GM23338 (cell line): ENCODE data around the gene LCN10. TPM values are rescaled to one million over a fixed set of nuclear protein-coding genes. Genes with fewer than 3 reads are reported as not detected.

Source experiments
- EZH2phosphoT487 ChIP-seq: fragments of 200-600 bp; sonication (generic); IDR thresholded peaks from one replicate; pipeline ENCODE4 v1.8.1; 2018; ENCODE audit warnings: antibody characterized with exemption; ENCODE audit not compliant: unreplicated experiment
- POLR2AphosphoS5 ChIP-seq: IDR thresholded peaks from 2 replicates; pipeline ENCODE4 v1.6.1; 2016; ENCODE audit warnings: antibody characterized with exemption, low read depth
- polyA plus RNA-seq: library from polyadenylated mRNA; unstranded; fragments of >200 nt; fragmentation: Nextera tagmentation; extraction: Ambion mirVana; gene quantifications from 2 replicates; pipeline ENCODE4 v1.2.1, GENCODE V29; 2016
- total RNA-seq: library from RNA; depleted of rRNA; stranded (reverse); fragments of >200 nt; shearing (Covaris generic); gene quantifications from 2 replicates; pipeline ENCODE4 v1.2.3, GENCODE V29; 2014
- TF ChIP-seq, protein P1 (sequence below): fragments of 250-450 bp; sonication (Bioruptor Pico); IDR thresholded peaks from 2 replicates; pipeline ENCODE4 v1.5.0; 2020; ENCODE audit warnings: mild to moderate bottlenecking, moderate library complexity
- TF ChIP-seq, protein P2 (sequence below): IDR thresholded peaks from 2 replicates; pipeline ENCODE4 v1.6.1; 2016; ENCODE audit warnings: antibody characterized with exemption
- TF ChIP-seq, protein P3 (sequence below): IDR thresholded peaks from one replicate; pipeline ENCODE4 v1.6.1; 2018; ENCODE audit warnings: antibody characterized with exemption; ENCODE audit not compliant: unreplicated experiment

Gene LCN10
- total and polyA plus RNA-seq, 2 experiments from 2014 or later, result 0.45 to 0.74 TPM

DNA sequence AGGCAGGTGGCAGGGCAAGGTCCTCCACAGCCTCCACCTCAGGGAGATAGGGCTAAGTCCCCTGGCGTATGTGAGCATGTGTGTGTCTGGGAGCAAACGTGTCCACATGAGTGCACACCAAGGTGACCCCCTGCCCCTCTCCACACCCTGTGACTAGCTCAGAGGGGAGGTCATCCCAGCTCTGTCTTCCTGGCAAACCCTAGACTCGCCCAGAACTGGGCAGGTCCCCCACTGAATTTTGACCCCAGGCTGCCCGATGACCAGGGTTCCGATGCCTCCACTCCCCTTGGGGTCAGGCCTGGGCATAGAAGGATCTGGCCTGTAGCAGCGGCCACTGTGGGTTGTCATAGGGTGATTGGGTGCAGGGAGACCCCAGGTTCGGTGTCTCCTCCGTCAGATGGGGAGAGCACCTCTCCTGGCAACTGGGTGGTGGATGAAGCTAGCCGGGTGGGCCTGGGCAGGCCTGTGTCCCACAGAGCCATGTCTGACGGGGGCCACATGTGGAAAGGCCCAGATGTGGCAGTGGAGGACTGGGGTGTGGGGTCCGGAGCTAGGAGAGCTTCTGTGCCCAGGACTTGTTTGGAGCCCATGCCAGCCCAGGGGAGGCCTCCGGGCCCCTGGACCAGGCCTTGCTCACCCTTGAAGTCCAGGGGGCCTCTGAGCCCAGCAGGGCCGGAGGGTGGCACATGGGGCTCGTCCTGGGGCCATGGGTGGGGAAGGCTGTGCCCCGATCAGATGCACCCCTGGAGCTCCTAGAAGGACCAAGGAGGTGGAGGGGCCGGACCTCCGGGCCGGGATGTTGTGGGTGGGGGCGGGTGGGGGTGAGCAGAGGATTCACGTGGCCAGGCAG, 24.2 kb downstream of the LCN10 start (continued):
- TF ChIP-seq, protein P1, sequence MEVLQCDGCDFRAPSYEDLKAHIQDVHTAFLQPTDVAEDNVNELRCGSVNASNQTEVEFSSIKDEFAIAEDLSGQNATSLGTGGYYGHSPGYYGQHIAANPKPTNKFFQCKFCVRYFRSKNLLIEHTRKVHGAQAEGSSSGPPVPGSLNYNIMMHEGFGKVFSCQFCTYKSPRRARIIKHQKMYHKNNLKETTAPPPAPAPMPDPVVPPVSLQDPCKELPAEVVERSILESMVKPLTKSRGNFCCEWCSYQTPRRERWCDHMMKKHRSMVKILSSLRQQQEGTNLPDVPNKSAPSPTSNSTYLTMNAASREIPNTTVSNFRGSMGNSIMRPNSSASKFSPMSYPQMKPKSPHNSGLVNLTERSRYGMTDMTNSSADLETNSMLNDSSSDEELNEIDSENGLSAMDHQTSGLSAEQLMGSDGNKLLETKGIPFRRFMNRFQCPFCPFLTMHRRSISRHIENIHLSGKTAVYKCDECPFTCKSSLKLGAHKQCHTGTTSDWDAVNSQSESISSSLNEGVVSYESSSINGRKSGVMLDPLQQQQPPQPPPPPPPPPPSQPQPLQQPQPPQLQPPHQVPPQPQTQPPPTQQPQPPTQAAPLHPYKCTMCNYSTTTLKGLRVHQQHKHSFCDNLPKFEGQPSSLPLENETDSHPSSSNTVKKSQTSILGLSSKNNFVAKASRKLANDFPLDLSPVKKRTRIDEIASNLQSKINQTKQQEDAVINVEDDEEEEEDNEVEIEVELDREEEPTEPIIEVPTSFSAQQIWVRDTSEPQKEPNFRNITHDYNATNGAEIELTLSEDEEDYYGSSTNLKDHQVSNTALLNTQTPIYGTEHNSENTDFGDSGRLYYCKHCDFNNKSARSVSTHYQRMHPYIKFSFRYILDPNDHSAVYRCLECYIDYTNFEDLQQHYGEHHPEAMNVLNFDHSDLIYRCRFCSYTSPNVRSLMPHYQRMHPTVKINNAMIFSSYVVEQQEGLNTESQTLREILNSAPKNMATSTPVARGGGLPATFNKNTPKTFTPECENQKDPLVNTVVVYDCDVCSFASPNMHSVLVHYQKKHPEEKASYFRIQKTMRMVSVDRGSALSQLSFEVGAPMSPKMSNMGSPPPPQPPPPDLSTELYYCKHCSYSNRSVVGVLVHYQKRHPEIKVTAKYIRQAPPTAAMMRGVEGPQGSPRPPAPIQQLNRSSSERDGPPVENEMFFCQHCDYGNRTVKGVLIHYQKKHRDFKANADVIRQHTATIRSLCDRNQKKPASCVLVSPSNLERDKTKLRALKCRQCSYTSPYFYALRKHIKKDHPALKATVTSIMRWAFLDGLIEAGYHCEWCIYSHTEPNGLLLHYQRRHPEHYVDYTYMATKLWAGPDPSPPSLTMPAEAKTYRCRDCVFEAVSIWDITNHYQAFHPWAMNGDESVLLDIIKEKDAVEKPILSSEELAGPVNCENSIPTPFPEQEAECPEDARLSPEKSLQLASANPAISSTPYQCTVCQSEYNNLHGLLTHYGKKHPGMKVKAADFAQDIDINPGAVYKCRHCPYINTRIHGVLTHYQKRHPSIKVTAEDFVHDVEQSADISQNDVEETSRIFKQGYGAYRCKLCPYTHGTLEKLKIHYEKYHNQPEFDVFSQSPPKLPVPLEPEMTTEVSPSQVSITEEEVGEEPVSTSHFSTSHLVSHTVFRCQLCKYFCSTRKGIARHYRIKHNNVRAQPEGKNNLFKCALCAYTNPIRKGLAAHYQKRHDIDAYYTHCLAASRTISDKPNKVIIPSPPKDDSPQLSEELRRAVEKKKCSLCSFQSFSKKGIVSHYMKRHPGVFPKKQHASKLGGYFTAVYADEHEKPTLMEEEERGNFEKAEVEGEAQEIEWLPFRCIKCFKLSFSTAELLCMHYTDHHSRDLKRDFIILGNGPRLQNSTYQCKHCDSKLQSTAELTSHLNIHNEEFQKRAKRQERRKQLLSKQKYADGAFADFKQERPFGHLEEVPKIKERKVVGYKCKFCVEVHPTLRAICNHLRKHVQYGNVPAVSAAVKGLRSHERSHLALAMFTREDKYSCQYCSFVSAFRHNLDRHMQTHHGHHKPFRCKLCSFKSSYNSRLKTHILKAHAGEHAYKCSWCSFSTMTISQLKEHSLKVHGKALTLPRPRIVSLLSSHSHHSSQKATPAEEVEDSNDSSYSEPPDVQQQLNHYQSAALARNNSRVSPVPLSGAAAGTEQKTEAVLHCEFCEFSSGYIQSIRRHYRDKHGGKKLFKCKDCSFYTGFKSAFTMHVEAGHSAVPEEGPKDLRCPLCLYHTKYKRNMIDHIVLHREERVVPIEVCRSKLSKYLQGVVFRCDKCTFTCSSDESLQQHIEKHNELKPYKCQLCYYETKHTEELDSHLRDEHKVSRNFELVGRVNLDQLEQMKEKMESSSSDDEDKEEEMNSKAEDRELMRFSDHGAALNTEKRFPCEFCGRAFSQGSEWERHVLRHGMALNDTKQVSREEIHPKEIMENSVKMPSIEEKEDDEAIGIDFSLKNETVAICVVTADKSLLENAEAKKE (CRISPR knock-in tag), result no peak
- TF ChIP-seq, protein P2, sequence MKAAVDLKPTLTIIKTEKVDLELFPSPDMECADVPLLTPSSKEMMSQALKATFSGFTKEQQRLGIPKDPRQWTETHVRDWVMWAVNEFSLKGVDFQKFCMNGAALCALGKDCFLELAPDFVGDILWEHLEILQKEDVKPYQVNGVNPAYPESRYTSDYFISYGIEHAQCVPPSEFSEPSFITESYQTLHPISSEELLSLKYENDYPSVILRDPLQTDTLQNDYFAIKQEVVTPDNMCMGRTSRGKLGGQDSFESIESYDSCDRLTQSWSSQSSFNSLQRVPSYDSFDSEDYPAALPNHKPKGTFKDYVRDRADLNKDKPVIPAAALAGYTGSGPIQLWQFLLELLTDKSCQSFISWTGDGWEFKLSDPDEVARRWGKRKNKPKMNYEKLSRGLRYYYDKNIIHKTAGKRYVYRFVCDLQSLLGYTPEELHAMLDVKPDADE, result no peak
- TF ChIP-seq EZH2phosphoT487 (no peak), POLR2AphosphoS5 (no peak)
- TF ChIP-seq, protein P3, sequence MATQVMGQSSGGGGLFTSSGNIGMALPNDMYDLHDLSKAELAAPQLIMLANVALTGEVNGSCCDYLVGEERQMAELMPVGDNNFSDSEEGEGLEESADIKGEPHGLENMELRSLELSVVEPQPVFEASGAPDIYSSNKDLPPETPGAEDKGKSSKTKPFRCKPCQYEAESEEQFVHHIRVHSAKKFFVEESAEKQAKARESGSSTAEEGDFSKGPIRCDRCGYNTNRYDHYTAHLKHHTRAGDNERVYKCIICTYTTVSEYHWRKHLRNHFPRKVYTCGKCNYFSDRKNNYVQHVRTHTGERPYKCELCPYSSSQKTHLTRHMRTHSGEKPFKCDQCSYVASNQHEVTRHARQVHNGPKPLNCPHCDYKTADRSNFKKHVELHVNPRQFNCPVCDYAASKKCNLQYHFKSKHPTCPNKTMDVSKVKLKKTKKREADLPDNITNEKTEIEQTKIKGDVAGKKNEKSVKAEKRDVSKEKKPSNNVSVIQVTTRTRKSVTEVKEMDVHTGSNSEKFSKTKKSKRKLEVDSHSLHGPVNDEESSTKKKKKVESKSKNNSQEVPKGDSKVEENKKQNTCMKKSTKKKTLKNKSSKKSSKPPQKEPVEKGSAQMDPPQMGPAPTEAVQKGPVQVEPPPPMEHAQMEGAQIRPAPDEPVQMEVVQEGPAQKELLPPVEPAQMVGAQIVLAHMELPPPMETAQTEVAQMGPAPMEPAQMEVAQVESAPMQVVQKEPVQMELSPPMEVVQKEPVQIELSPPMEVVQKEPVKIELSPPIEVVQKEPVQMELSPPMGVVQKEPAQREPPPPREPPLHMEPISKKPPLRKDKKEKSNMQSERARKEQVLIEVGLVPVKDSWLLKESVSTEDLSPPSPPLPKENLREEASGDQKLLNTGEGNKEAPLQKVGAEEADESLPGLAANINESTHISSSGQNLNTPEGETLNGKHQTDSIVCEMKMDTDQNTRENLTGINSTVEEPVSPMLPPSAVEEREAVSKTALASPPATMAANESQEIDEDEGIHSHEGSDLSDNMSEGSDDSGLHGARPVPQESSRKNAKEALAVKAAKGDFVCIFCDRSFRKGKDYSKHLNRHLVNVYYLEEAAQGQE, result no peak
